NCI-H82 treated with DMSO at 0.1 percent for 48 hours (cell line): Measurements from ENCODE around the gene C2.

Experiments used
- DNase-seq: peaks from one replicate; lab custom pipeline; 2025; ENCODE audit not compliant: unreplicated experiment; lab: John Stamatoyannopoulos, UW

C2 gene

GRCh38 chr6:31927242-31927862 lies at the start of gene C2:
TSS of gene C2 (plus strand) at chr6:31927717. CDS start at chr6:31927753, 36 bp downstream.
- DNase-seq, result no peak

- no peak for DNase-seq
Measured at GRCh38 chr6:31878222-31878621, 49.3 kb upstream of the C2 start.

- DNase-seq, result no peak
Measured at GRCh38 chr6:31878726-31879125, 48.8 kb upstream of the C2 start, which contains the start of gene SLC44A4. TSS of gene SLC44A4 (minus strand) at chr6:31878997. CDS start at chr6:31878980, 17 bp downstream.

GRCh38 chr6:31879143-31879542 lies 48.4 kb upstream of the C2 start:
- DNase-seq, result no peak

GRCh38 chr6:31879901-31880300 lies 47.6 kb upstream of the C2 start:
- no peak for DNase-seq

GRCh38 chr6:31880616-31881015 lies 46.9 kb upstream of the C2 start:
- no peak for DNase-seq

GRCh38 chr6:31881136-31881859 lies 46.2 kb upstream of the C2 start:
- no peak for DNase-seq

GRCh38 chr6:31882344-31882743 lies 45.2 kb upstream of the C2 start:
- DNase-seq, result no peak

- no peak for DNase-seq
Measured at GRCh38 chr6:31883676-31884075, 43.8 kb upstream of the C2 start.

GRCh38 chr6:31884528-31885035 lies 42.9 kb upstream of the C2 start:
- no peak for DNase-seq

GRCh38 chr6:31886541-31886991 lies 41.0 kb upstream of the C2 start:
- DNase-seq, result no peak

- DNase-seq, result no peak
Measured at GRCh38 chr6:31887173-31888007, 40.1 kb upstream of the C2 start.

GRCh38 chr6:31888276-31889258 lies 39.0 kb upstream of the C2 start:
- no peak for DNase-seq

GRCh38 chr6:31889331-31889972 lies 38.1 kb upstream of the C2 start:
- no peak for DNase-seq

GRCh38 chr6:31892821-31893220 lies 34.7 kb upstream of the C2 start:
- DNase-seq, result no peak

- DNase-seq, result no peak
Measured at GRCh38 chr6:31896493-31896855, 31.0 kb upstream of the C2 start.

GRCh38 chr6:31896856-31897611 lies 30.5 kb upstream of the C2 start:
- DNase-seq, result no peak

GRCh38 chr6:31897612-31898382 lies 29.7 kb upstream of the C2 start, which contains the start of gene EHMT2:
TSS of gene EHMT2 (minus strand) at chr6:31897698. CDS start at chr6:31897677, 21 bp downstream.
- peak; percentile 63 for DNase-seq
